Urinary bladder (tissue), 4 donors: Measurements from ENCODE around the gene FHOD3. TPM values are rescaled to one million over a fixed set of nuclear protein-coding genes. Genes with fewer than 3 reads are reported as not detected.

Experiments used
- DNase-seq: peaks from one replicate; pipeline ENCODE4 v3.0.0-alpha.2; 2015; ENCODE audit errors: extremely low spot score
- H3K27ac ChIP-seq: one replicate; pipeline ENCODE4 v1.5.1; 2013; ENCODE audit warnings: low read depth, mild to moderate bottlenecking, moderate library complexity
- H3K36me3 ChIP-seq: one replicate; pipeline ENCODE4 v1.6.1; 2013; ENCODE audit warnings: mild to moderate bottlenecking, moderate library complexity; ENCODE audit not compliant: insufficient read depth
- H3K4me1 ChIP-seq: one replicate; pipeline ENCODE4 v1.6.1; 2013; ENCODE audit warnings: mild to moderate bottlenecking, moderate library complexity; ENCODE audit not compliant: insufficient read depth
- H3K4me3 ChIP-seq: one replicate; pipeline ENCODE4 v1.5.1; 2013; ENCODE audit warnings: low read depth, low read length
- WGBS: extraction: QIAGEN DNeasy Blood & Tissue Kit; methylation state at CpG from one replicate; pipeline ENCODE4 v1.1.7; 2013; 5-methylcytosine and 5-hydroxymethylcytosine counted together
- polyA plus RNA-seq: library from polyadenylated mRNA; stranded (reverse); fragments of 200-250 nt; gene quantifications from one replicate; pipeline ENCODE4 v1.2.3, GENCODE V29; 2013
- total RNA-seq: library from RNA; depleted of rRNA; stranded (reverse); fragments of >200 nt; gene quantifications from one replicate; pipeline ENCODE4 v1.2.3, GENCODE V29; 2014
- donor health status: healthy with polysubstance abuse.
- donor health status: healthy.

The FHOD3 gene
- total and polyA plus RNA-seq, 2 donors = 27.2 to 35.4 TPM

DNA sequence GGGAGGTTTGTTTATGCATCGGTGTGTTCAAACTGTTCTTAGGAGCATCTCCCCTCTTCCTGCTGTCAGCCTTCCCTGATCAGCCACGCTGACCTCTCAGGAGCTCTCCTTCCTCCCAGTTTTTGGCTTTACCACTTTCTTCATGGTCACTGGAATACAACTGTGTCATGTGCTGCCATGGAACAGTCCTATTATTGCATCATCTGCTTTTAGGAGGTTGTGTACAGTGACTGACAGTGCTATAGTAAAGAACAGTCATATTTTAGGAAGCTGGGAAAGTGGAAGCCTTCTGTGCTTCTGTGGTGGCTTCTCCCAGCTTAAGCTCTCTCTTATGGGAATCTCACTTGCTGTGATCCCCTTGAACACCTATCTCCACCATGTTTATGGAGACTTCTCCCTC lies 365.8 kb downstream of the FHOD3 start:
- Histone ChIP-seq H3K36me3 (no peaks in the 10 kb centered on the region), H3K4me1 (no peaks in the 10 kb centered on the region), H3K27ac (no peak overlapping the region), H3K4me3 (no peak overlapping the region)
- WGBS = 82% methylated on average over 2 of the region's 2 CpGs
- DNase-seq = no peak

DNA sequence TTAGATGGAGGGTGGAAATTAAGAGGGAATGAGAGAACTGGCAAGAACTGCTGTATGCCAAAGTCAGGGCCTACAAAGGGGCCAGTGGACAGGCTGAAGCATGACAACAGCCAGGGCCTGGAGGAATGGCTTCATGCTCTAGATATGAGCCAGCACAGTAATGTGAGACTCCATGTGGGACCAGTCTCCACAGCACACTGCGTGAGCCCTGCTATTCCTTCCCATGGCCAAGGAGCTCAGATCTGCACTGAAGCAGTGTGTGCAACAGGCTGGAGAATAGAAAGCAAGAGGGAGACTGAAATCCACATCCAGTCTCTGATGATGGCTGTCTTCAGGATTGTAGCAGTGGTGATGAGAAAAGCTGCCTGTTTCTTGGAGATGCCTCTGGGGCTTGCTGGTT lies 368.4 kb downstream of the FHOD3 start:
- no peak overlapping the region for H3K27ac ChIP-seq

DNA sequence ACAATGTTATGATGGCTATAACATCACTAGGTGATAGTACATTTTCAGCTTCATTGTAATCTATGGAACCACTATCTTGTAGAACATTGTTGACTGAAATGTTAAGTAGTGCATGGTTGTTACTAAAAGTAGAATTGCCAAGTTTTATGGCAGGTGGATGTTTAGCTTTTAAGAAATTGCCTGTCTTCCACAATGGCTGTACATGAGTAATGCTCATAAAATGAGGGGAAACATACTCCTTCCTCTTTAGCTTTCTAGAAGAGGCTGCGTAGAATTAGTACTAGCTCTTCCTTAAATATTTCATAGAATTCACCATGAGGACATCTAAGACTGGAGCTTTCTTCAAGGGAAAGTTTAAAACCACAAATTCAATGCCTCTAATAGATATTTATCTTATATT lies 370.3 kb downstream of the FHOD3 start:
- WGBS = 84% methylated on average over 1 of the region's 1 CpG
- Histone ChIP-seq H3K27ac (no peak overlapping the region), H3K4me1 (peaks cover 4% of the 10 kb centered on the region), H3K4me3 (no peak overlapping the region), H3K36me3 (no peaks in the 10 kb centered on the region)
- no peak for DNase-seq

More for the DNA sequence above, 368.4 kb downstream of the FHOD3 start:
- H3K4me1 ChIP-seq = no peaks in the 10 kb centered on the region
- no peaks in the 10 kb centered on the region for H3K36me3 ChIP-seq
- no peak for DNase-seq
- no peak overlapping the region for H3K4me3 ChIP-seq
- 95% methylated on average over 1 of the region's 1 CpG for WGBS

DNA sequence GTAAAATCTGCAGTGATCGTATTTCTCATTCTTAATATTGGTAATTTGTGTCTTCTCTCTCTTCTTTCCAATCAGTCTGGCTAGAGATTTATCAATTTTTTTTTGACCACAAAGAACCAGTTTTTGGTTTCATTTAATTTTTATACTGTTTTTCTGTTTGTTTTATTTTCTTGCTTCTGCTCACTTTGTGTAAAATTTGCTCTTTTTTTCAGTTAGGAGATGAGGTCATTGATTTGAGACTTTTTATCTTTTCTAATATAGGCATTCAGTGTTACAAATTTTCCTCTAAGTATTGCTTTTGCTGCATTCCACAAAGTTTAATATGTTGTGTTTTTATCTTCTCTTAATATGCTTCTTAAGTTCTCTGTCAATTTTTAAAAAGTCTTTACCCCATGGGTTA lies 370.8 kb downstream of the FHOD3 start:
- Histone ChIP-seq H3K4me3 (no peak overlapping the region), H3K36me3 (no peaks in the 10 kb centered on the region), H3K27ac (no peak overlapping the region), H3K4me1 (peaks cover 4% of the 10 kb centered on the region)
- 93% methylated on average over 1 of the region's 1 CpG for WGBS
- DNase-seq = no peak

DNA sequence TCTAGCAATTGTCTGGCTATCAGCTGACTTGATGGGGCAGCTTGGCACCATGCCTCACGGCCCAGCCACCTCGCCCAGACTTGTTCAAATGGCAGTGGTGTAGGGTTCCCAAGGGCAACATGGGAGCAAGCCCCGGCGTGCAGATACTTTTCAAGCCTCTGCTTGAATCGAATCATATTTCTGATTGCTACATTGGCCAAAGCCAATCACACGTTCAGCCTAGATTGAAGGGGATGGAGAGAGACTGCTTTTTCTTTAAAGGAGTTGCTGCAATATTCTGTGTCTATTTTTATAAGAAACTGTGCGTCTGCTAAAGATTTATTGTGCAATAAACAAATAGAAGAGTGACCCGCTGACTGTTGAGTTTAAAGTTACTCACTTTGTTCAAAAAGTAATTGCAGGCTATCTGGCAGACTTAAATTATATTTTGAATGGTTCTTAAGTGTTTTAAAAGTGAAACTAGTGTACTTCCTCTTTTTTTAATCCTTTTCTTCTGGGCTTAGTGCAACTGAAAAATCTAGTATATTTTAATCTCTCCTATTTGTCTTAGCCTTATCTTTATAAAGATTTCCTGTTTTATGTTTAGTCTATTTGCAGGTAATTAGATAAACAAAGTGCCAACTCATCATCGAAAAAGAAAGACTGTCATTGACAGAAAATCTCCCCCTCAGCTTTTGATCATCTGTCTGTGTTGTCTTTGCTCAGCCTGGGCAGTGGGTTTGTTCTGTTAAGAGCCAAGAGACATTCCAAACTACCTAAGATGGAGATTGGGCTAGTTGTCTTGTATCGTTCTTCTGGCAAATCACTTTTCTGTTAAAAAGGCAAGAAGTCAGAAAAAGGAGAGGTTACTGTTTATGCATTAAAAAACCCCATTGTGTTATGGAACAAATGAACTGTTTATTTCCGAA lies 375.2 kb downstream of the FHOD3 start:
- Histone ChIP-seq H3K4me1 (peaks cover 4% of the 10 kb centered on the region), H3K27ac (no peak overlapping the region), H3K4me3 (no peak overlapping the region), H3K36me3 (no peaks in the 10 kb centered on the region)
- DNase-seq = peak; percentile 64
- 33% methylated on average over 11 of the region's 11 CpGs for WGBS

DNA sequence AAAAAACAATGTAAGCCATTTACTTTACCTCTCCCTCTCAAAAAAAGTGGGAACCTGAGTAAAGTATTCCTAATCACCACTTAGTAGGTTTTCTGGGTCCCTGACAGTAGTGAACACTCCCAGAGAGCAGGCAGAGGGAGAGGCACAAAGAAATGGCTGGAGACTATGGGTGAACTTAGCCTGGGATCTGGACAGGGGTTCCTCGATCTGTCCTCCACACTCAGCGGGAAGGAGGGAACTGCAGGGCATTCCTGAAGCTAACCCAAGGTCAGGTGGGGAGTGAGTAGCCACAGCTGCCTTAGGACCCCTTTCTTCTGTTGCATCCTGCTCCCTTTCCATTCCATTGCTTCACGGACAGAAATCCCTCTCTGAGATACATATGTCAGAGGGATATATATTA lies 375.9 kb downstream of the FHOD3 start:
- Histone ChIP-seq H3K27ac (peak overlapping the region; percentile 74), H3K4me3 (no peak overlapping the region), H3K4me1 (peaks cover 4% of the 10 kb centered on the region), H3K36me3 (no peaks in the 10 kb centered on the region)
- no peak for DNase-seq
- 74% methylated on average over 3 of the region's 3 CpGs for WGBS

DNA sequence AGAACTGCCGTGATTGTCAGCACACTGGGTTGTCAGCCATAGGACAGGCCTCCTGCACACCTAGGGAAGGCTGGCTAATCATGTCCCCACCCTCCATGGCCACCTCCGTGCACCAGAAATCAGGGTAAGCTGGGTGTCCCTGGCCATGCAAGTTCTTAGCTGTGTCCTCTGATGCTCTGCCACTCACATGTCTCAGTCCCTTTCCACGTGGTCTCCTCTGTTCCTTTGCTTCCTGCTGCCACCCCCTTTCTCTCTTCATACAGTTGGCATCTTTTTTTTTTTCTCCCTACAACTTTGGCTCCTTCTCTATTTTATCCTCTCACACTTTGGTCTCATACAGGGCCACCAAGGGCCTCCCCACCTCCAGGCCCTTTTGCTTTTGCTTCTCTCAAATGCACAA lies 377.6 kb downstream of the FHOD3 start:
- no peak overlapping the region for H3K27ac ChIP-seq
- H3K36me3 ChIP-seq = no peaks in the 10 kb centered on the region
- peaks cover 4% of the 10 kb centered on the region for H3K4me1 ChIP-seq
- WGBS = 92% methylated on average over 3 of the region's 3 CpGs
- no peak for DNase-seq
- no peak overlapping the region for H3K4me3 ChIP-seq

DNA sequence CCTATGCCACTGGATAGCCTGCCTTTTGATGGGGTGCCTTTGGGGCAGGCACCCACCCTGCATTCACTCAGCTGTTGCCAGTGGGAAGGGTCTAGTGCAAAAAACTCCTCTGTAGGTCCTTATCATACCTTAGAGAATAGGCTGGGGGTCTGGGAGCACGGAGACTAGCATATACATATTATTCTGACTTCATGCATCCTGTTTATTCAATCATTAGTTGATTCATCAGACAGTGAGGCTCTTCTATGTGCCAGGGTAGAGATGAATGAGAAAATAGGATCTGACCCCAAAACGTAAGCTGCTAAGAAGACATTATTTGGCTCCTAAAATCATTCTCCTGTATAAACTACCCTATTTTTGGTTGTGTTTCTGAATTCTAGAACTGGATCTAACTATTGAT lies 378.0 kb downstream of the FHOD3 start:
- Histone ChIP-seq H3K27ac (no peak overlapping the region), H3K36me3 (no peaks in the 10 kb centered on the region), H3K4me3 (no peak overlapping the region), H3K4me1 (peaks cover 4% of the 10 kb centered on the region)
- WGBS = 77% methylated on average over 2 of the region's 2 CpGs
- no peak for DNase-seq

DNA sequence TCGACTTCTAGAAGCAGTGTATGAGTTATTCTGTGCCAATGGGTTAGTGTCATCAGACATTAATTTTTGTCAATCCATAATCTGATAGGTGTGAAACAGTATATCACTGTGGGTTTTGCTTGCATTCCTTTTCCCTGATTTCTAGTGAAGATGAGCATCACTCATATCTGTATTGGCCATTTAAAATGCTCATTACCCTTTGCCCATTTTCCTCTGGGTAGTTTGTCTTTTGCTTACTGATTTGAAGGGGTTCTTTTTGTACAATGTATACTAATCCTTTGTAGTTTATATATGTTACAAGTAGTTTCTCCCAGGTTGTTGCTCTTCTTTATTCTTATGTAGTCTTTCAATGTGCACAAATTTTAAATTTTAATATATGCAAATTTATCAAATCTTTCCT lies 379.1 kb downstream of the FHOD3 start:
- no peaks in the 10 kb centered on the region for H3K4me1 ChIP-seq
- 0% methylated on average over 1 of the region's 1 CpG for WGBS
- no peaks in the 10 kb centered on the region for H3K36me3 ChIP-seq
- H3K4me3 ChIP-seq = no peak overlapping the region
- no peak overlapping the region for H3K27ac ChIP-seq
- no peak for DNase-seq

DNA sequence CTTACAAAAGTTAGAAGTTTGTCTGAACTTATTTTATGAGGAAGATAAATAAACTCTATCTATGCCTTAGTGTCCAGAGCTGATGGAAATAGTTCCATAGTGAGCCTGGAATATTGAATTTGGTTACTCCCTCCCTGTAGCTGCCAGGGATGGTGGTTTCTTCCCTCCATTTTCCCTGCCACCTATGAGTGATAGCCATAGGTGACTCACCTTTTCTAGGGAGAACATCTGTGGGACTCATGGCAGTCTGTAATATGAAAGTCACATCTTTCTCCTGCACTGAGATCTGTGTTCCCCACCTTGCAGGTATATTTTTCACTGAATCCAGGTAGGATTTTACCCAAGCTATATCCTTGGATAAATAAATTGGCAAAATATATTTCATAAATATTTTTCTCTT lies 382.5 kb downstream of the FHOD3 start:
- no peaks in the 10 kb centered on the region for H3K36me3 ChIP-seq
- H3K27ac ChIP-seq = no peak overlapping the region
- no peak for DNase-seq
- no peak overlapping the region for H3K4me3 ChIP-seq
- H3K4me1 ChIP-seq = no peaks in the 10 kb centered on the region

DNA sequence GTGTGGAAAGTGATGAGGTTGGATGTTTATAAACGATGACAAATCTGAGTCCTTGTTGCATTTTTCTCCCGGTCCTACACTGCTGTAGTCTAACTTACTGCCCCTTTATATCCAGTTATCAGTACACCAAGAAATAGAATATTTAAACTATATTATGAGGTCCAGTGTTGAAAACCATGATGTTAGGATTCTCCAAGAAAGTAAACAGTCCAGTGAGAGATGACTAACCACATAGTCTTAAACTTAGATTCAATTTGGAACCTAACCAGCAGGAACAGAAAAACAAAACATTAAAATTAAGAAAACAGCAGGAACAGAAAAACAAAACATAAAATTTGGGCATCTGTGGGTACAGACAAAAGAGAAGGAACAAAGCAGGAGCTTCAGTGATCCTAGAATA lies 388.1 kb downstream of the FHOD3 start:
- WGBS = 62% methylated on average over 2 of the region's 2 CpGs
- H3K36me3 ChIP-seq = no peaks in the 10 kb centered on the region
- H3K27ac ChIP-seq = no peak overlapping the region
- no peak overlapping the region for H3K4me3 ChIP-seq
- DNase-seq = no peak
- H3K4me1 ChIP-seq = no peaks in the 10 kb centered on the region

DNA sequence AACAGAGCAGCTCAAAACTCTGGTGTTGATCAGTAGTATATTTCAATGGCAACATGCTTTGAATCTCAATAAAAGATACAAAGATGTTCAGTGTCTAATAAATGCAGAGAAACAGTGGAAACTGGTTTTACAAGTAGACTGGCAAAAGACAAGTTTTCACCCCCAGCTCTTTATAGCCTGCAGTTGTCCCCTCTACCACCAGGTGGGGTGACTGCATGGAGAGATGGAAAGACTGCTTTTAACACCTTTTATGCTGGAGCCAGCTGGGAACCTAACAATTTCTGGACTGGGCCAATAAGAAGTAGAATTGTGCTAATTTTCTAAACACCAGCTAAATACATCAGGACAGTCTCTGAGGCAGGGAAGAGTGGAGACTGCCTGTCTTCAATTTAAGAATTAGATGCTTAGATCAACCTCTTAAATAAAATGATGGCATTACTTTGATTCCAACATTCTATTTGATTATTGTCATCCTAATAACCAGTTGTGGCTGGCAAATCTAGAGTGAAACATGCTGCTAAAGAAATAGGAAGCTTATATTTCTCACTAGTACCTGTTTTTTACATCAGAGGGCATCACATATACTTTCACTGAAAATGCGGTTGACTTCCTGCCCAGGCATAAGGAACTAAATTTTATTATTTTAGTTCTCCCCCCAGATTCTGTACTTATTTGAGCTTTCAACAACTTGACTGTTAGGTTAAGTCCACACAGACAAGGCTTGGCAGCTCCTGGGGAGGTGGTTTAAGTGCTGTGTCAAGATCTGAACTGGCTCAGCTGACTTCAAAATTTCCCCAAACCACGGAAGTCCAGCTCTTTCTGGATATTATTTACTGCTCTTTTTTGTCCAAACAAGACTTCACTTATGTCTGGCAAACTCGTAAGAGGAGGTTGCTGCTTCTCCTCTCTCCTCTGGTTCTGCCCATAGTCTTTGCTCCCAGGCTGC lies 390.8 kb downstream of the FHOD3 start:
- H3K27ac ChIP-seq = no peak overlapping the region

DNA sequence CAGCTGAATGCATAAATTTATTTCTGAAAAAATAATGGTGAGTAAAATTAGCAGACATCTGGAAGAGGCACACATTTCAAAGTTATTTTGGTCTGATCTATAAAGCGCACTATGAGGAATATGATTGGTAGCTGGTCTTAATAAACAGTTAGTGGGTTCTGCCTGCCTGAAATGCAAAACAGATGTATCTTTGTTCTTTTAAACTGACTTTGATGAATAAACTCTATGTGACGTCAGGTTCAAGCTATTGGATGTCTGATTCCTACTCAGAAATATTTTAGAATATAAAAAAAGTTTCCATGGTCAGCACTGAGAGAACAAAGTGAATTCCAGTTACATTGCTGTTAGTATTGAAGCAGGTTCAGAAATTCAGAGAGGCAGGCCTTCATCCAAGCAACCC lies 394.9 kb downstream of the FHOD3 start:
- H3K4me1 ChIP-seq = no peaks in the 10 kb centered on the region
- no peaks in the 10 kb centered on the region for H3K36me3 ChIP-seq
- no peak for DNase-seq
- WGBS = 44% methylated on average over 2 of the region's 2 CpGs
- no peak overlapping the region for H3K4me3 ChIP-seq
- H3K27ac ChIP-seq = no peak overlapping the region

More for the DNA sequence above, 390.8 kb downstream of the FHOD3 start:
- Histone ChIP-seq H3K36me3 (no peaks in the 10 kb centered on the region), H3K4me1 (no peaks in the 10 kb centered on the region), H3K4me3 (no peak overlapping the region)
- 55% methylated on average over 3 of the region's 3 CpGs for WGBS
- DNase-seq = peak; percentile 57

DNA sequence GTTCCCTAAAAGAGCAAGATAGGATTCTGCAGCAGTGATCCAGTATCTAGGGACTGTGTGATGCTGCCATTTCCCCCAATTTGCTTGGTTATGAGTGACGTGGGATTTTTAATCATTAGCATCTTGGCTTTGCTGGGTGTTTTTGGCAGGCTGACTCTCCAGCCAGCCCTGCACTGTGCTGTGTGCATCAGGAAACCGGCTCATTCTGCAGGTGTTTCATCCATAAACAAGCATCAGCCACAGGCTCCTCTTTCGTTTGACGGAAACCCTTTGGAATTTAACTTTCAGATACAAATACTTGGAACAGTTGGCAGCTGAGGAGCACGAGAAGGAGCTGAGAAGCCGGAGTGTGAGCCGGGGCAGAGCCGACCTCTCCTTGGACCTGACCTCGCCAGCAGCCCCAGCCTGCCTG lies 395.4 kb downstream of the FHOD3 start:
- no peak overlapping the region for H3K4me3 ChIP-seq
- H3K36me3 ChIP-seq = no peaks in the 10 kb centered on the region
- no peak for DNase-seq
- H3K4me1 ChIP-seq = no peaks in the 10 kb centered on the region
- no peak overlapping the region for H3K27ac ChIP-seq
- WGBS = 36% methylated on average over 9 of the region's 9 CpGs
